ENCODE measurements around the gene PRKAR1B.

PRKAR1B gene

DNA sequence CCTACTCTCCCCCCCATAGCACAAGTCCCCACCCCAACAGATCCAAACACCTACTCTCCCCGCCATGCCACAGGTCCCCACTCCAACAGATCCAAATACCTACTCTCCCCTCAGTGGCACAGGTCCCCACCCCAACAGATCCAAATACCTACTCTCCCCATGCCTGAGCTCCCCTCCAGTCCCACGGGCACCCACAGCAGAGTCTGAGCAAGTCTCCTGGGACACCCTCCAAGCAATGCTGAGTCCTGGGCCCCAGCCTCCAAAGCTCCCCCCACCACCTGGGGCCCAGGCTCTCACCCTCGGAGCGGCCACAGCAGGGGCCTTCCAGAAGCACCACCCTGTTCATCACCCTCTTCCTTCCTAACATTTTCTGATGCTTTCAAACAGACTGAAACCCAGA is 64.5 kb downstream of the PRKAR1B start:
- Histone ChIP-seq H3K27ac (ENCODE audit: extremely low read depth, low read depth, low read length) (no peak overlapping the region), H3K9me3 (ENCODE audit: control insufficient read depth, insufficient read depth, low read depth, low read length) (no peaks in the 10 kb centered on the region), H3K4me1 (ENCODE audit: control insufficient read depth, insufficient read depth, low read length) (no peaks in the 10 kb centered on the region), H3K36me3 (ENCODE audit: control insufficient read depth in 2 of 2, insufficient read depth in 1 of 2, low read length in 2 of 2) (peaks cover 0 to 3% of the 10 kb centered on the region in 2 experiments; a peak in 2 of 3 replicates), H3K4me3 (ENCODE audit: low read depth, low read length) (no peak overlapping the region)
- ChIA-PET POLR2A (interaction anchor here (0.5 kb wide), 1 partner anchor 89 kb away, joined by 5 read pairs; no protein-coding TSS in a partner anchor), CTCF (no interaction called here)
- TF ChIP-seq ZNF596 (tag by site-specific recombination; IDR thresholded peaks at IDR 0.05) (no peak), ZNF621 (tag by site-specific recombination; IDR thresholded peaks at IDR 0.05) (no peak), ZNF416 (tag by site-specific recombination; IDR thresholded peaks at IDR 0.05) (no peak), ZNF24 (tag by site-specific recombination; IDR thresholded peaks at IDR 0.05) (no peak)
- TF ChIP-seq, protein P1, sequence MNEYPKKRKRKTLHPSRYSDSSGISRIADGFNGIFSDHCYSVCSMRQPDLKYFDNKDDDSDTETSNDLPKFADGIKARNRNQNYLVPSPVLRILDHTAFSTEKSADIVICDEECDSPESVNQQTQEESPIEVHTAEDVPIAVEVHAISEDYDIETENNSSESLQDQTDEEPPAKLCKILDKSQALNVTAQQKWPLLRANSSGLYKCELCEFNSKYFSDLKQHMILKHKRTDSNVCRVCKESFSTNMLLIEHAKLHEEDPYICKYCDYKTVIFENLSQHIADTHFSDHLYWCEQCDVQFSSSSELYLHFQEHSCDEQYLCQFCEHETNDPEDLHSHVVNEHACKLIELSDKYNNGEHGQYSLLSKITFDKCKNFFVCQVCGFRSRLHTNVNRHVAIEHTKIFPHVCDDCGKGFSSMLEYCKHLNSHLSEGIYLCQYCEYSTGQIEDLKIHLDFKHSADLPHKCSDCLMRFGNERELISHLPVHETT (tag by site-specific recombination; IDR thresholded peaks at IDR 0.05), result no peak
- TF ChIP-seq, protein P2, sequence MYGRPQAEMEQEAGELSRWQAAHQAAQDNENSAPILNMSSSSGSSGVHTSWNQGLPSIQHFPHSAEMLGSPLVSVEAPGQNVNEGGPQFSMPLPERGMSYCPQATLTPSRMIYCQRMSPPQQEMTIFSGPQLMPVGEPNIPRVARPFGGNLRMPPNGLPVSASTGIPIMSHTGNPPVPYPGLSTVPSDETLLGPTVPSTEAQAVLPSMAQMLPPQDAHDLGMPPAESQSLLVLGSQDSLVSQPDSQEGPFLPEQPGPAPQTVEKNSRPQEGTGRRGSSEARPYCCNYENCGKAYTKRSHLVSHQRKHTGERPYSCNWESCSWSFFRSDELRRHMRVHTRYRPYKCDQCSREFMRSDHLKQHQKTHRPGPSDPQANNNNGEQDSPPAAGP (tag by site-specific recombination; IDR thresholded peaks at IDR 0.05), result no peak

DNA sequence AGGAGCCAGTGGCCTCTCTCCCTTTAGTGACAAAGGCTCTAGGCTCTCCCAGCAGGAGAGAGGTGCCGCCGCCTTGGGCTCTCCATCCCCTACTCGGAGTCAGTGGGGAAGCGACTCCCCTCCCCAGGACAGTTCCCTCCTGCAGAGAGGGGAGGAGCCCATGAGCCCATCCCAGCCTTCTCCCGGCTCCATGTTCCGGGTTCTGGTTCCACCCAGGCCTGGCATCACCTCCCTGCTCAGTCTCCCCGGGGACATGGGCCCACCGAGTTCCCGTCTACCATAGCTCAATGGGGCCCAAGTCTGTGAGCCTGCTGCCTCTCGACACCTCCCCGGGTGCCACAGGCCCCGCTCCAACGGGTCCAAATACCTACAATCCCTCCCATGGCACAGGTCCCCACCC is 67.1 kb downstream of the PRKAR1B start:
- Histone ChIP-seq H3K4me1 (ENCODE audit: control insufficient read depth, insufficient read depth, low read length) (no peaks in the 10 kb centered on the region), H3K36me3 (ENCODE audit: control insufficient read depth in 2 of 2, insufficient read depth in 1 of 2, low read length in 2 of 2) (no peaks in the 10 kb centered on the region; a peak in 1 of 3 replicates), H3K4me3 (ENCODE audit: low read depth, low read length) (no peak overlapping the region), H3K27ac (ENCODE audit: extremely low read depth, low read depth, low read length) (no peak overlapping the region), H3K9me3 (ENCODE audit: control insufficient read depth, insufficient read depth, low read depth, low read length) (no peaks in the 10 kb centered on the region)
- TF ChIP-seq SP7 (tag by site-specific recombination; IDR thresholded peaks at IDR 0.05) (no peak), ZFHX2 (tag by site-specific recombination; conservative IDR thresholded peaks at IDR 0.05) (no peak), ZNF19 (tag by site-specific recombination; IDR thresholded peaks at IDR 0.05; ENCODE audit: low read depth) (no peak), GLIS1 (tag by site-specific recombination; IDR thresholded peaks at IDR 0.05) (0 out of 2 replicates have a peak, but pooled peaks have one; percentile 25), ZFP69B (tag by site-specific recombination; IDR thresholded peaks at IDR 0.05) (no peak)
- POLR2A ChIA-PET, result no interaction called here
- CTCF ChIA-PET, result no interaction called here

DNA sequence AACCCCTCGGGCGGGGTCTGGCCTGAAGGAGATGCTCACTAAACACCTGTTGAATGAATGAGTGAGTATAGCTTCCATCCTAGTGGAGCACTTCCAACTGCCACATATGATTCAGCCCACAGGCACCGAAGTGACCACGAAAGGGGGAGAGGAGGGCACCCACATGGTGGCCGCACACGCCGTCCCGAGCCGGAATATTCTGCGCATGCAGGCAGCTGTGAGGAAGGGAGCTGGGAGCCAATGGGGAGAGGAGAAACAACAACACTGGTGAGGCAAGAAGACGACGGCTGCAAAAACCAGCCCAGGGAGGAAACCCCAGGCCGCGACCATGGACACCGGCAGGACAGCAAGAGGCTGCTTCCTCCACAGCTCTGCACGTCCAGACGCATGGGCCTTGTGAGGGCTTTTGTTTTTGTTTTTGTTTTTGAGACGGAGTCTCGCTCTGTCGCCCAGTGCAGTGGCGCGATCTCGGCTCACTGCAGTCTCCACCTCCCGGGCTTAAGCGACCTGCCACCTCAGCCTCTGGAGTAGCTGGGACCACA is 67.7 kb downstream of the PRKAR1B start:
- ChIA-PET POLR2A (no interaction called here), CTCF (interaction anchor here (0.5 kb wide), 1 partner anchor 136 kb away, joined by 3 read pairs; no protein-coding TSS in a partner anchor)
- no peaks in the 10 kb centered on the region for H3K4me1 ChIP-seq (ENCODE audit: control insufficient read depth, insufficient read depth, low read length)
- TF ChIP-seq SCRT2 (tag by site-specific recombination; IDR thresholded peaks at IDR 0.05), result peak; percentile 79
- TF ChIP-seq, protein P3, sequence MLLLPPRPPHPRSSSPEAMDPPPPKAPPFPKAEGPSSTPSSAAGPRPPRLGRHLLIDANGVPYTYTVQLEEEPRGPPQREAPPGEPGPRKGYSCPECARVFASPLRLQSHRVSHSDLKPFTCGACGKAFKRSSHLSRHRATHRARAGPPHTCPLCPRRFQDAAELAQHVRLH (tag by site-specific recombination; IDR thresholded peaks at IDR 0.05), result no peak
- no peak overlapping the region for H3K27ac ChIP-seq (ENCODE audit: extremely low read depth, low read depth, low read length)
- no peak overlapping the region for H3K4me3 ChIP-seq (ENCODE audit: low read depth, low read length)
- no peaks in the 10 kb centered on the region; a peak in 1 of 3 replicates for H3K36me3 ChIP-seq (ENCODE audit: control insufficient read depth in 2 of 2, insufficient read depth in 1 of 2, low read length in 2 of 2)
- no peaks in the 10 kb centered on the region for H3K9me3 ChIP-seq (ENCODE audit: control insufficient read depth, insufficient read depth, low read depth, low read length)

DNA sequence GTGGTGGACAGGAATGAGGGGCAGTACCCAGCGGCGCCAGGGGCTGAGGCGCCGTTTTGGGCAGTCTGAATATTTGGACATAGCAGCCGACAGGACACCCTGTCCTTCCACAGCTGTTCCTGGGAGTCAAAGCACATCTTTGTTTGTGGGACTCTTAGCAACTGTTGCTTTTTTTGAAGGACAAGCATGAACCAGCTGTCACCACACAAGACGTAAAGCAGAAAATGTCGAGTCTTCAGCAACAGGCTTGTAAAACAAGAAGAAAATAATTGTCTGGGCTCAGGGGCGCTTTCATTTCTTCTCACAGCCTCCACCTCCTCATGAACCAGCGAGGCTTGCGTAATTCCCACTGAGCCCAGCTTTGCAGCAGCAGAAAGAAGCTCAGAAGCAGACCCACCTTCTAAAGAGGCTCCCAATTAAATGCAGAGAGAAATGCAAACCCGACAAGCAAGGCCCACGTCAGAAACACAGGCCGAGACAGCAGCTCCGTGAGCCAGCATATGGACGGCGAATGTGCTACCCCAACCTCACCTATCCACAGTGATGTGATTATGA is 69.4 kb downstream of the PRKAR1B start:
- Histone ChIP-seq H3K4me3 (ENCODE audit: low read depth, low read length) (no peak overlapping the region), H3K27ac (ENCODE audit: extremely low read depth, low read depth, low read length) (no peak overlapping the region), H3K36me3 (ENCODE audit: control insufficient read depth in 2 of 2, insufficient read depth in 1 of 2, low read length in 2 of 2) (no peaks in the 10 kb centered on the region; a peak in 1 of 3 replicates), H3K9me3 (ENCODE audit: control insufficient read depth, insufficient read depth, low read depth, low read length) (no peaks in the 10 kb centered on the region), H3K4me1 (ENCODE audit: control insufficient read depth, insufficient read depth, low read length) (no peaks in the 10 kb centered on the region)
- POLR2A ChIA-PET, result no interaction called here
- TF ChIP-seq SCRT1 (tag by site-specific recombination; IDR thresholded peaks at IDR 0.05; ENCODE audit: borderline replicate concordance) (0 out of 2 replicates have a peak, but pooled peaks have one; percentile 17), ZNF202 (tag by site-specific recombination; IDR thresholded peaks at IDR 0.05; ENCODE audit: borderline replicate concordance) (no peak), SCRT2 (tag by site-specific recombination; IDR thresholded peaks at IDR 0.05) (peak; percentile 90)
- CTCF ChIA-PET, result no interaction called here
